GM19324 (cell line): ENCODE results near the gene PIH1D2.
"Not testable (repeated sequence)": the region's sequence is repeated elsewhere in the genome, so short reads cannot be mapped to it uniquely, and the experiment has no call there.

Source experiments
- ATAC-seq: cut with Tn5 transposase; IDR thresholded peaks from one replicate; pipeline ENCODE4 v1.9.1; 2021; ENCODE audit warnings: mild to moderate bottlenecking, moderate library complexity; ENCODE audit not compliant: unreplicated experiment, low FRiP score

The PIH1D2 gene

DNA sequence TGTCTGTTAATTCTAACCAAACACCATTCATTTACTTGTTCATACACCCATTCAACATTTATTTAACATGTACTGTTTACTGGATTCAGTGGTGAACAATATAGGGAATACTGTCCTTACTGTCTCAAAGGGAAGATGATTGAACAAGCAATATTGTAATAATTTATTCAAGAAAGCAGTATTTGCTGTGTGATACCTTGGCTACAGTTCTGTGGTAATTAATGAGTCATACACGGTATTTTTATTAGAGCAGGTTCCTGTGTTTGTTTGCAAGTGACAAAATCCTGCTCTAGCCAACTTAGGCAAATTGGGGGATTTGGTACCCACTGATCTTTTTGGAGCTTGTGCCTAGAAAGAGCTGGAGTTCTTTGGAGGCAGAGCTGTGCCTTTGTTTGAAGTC lies 15.7 kb downstream of the PIH1D2 start:
- ATAC-seq: no peak

DNA sequence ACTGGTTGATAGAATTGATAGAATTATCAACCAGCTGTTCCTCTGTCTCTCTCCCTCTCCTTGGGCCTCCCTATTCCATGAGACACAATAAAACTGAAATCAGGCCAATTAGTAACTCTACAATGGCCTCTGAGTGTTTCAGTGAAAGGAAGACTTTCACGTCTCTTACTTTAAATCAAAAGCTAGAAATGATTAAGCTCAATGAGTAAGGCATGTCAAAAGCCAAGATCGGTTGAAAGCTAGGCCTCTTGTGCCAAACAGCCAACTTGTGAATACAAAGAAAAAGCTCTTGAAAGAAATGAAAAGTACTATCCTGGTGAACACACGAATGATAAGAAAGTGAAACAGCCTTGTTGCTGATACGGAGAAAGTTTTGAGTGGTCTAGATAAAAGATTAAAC lies 16.6 kb downstream of the PIH1D2 start:
- no peak for ATAC-seq

GRCh38 chr11:112051768-112052167 lies 22.0 kb downstream of the PIH1D2 start:
- ATAC-seq: no peak

DNA sequence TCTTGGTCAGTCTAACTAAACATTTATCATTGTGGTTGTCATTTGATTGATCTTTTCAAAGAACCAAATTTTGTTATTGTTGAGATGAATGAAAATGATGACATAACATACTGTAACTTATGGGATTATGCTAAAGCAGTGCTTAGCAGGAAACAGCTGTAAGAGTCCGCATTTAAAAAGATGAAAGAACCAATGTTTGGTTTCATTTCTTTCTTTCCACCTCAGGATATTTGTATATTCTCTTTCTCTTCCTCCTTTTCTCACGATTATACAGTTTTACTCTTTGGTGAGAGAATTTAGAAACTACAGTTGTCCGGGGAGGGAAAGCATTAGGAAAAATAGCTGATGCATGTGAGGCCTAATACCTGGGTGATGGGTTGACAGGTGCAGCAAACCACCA lies 23.1 kb downstream of the PIH1D2 start:
- peak; percentile 56 for ATAC-seq

GRCh38 chr11:112049777-112050176 lies 24.0 kb downstream of the PIH1D2 start:
- ATAC-seq: no peak

DNA sequence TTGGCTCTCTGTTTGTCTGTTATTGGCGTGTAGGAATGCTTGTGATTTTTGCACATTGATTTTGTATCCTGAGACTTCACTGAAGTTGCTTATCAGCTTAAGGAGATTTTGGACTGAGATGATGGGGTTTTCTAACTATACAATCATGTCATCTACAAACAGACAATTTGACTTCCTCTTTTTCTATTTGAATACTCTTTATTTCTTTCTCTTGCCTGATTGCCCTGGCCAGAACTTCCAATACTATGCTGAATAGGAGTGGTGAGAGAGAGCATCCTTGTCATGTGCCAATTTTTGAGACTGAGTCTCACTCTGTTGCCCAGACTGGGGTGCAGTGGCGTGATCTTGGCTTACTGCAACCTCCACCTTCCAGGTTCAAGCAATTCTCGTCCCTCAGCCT lies 25.6 kb downstream of the PIH1D2 start:
- not testable (repeated sequence) for ATAC-seq

- not testable (repeated sequence) for ATAC-seq
Measured at GRCh38 chr11:112046647-112047046, 27.2 kb downstream of the PIH1D2 start.

- ATAC-seq: no peak
Measured at GRCh38 chr11:112044961-112045360, 28.9 kb downstream of the PIH1D2 start.

- ATAC-seq: no peak
Measured at GRCh38 chr11:112042961-112043304, 30.9 kb downstream of the PIH1D2 start.

DNA sequence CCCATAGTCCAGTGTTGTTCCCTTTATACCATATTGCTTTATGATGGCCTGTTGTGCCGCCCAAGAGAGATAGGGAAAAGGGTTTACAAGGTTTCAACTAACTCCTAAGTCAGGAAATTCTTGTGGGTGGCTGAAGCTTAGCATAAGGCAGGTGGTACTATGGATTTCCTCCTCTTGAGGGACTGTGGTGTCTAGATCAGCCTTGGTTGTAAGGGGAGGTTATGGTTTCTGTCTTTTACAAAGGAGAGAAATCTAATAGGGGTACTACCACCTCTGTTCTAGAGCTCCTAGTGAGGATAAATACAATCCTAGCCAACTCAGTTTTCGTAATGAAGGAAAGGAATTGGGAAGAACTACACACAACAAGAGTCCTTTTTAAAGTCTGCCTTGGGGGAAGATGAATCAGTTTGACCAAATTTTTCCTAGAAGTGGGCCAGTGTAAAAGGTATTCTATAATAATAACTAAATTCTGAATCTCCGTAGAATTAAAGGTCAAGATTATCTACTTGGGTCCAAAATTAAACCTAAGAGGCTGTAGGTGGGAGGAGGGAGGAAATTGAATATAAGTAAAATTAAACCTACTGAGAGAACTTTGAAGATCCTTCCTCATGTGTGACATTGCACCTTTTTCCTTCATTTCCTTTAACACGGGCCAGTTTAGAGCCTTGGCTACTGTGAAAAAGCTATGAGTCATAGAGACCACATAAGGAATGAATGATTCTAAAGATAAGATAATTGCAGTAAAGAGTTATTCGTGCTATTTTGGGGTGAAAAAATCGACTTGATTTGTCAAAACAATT lies 31.5 kb downstream of the PIH1D2 start:
- no peak for ATAC-seq

- ATAC-seq: no peak
Measured at GRCh38 chr11:112037527-112037926, 36.3 kb downstream of the PIH1D2 start.

DNA sequence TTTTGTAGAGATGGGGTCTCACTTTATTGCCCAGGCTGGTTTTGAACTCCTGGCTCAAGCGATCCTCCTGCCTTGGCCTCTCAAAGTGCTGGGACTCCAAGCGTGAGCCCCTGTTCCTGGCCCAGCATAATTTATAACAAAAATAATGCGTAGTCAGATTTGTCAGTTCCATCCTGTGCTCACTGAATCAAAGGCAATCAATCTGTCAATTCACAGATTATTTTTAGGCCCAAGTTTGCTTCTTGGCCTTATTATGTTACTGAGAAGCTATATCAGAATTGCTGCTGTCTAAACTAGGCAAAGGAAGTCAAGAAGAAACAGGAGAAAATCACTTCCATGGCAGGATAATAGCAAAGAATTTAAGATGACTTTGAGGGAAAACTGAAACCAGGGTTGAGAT lies 39.9 kb downstream of the PIH1D2 start:
- no peak for ATAC-seq

GRCh38 chr11:112029460-112029859 lies 44.4 kb downstream of the PIH1D2 start:
- no peak for ATAC-seq

DNA sequence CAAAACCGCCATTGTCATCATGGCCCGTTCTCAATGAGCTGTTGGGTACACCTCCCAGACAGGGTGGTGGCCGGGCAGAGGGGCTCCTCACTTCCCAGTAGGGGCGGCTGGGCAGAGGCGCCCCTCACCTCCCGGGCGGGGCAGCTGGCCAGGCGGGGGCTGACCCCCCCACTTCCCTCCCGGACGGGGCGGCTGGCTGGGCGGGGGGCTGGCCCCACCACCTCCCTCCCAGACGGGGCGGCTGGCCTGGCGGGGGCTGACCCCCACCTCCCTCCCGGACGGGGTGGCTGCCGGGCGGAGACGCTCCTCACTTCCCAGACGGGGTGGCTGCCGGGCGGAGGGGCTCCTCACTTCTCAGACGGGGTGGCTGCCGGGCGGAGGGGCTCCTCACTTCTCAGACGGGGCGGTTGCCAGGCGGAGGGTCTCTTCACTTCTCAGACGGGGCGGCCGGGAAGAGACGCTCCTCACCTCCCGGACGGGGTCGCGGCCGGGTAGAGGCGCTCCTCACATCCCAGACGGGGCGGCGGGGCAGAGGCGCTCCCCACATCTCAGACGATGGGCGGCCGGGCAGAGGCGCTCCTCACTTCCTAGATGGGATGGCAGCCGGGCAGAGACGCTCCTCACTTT lies 46.9 kb downstream of the PIH1D2 start:
- not testable (repeated sequence) for ATAC-seq

GRCh38 chr11:112025707-112026106 lies 48.1 kb downstream of the PIH1D2 start:
- peak; percentile 14 for ATAC-seq

GRCh38 chr11:112024773-112025678 lies 48.8 kb downstream of the PIH1D2 start, which contains the start of gene DLAT:
Gene DLAT, plus strand, starts transcription at chr11:112025408. Its CDS starts 65 bp downstream, at chr11:112025473.
- peak; percentile 87 for ATAC-seq

DNA sequence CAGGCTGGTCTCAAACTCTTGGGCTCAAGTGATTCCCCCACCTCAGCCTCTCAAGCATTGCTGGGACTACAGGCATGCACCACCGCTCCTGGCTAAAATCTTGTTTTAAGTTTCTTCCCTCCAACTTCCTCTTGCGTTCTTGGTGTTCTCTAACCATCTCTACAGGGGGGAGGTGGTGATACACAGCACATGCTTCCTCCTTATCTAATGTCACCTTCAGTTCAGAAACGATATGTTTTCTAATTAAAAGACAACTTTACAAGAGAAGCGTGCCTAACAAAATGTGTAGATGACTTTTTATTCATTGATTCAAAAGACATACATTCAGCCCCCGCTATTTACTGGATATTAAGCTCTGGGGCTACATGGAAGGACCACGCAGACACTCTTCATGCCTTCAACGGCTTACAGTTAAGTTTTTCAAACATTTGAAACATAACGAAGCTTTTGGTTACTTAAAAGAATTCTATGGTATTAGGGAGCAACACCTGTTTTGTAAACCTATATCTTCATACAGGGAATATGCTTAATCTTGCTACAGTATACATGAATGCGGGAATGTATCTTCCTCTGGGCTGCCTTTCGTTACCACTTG lies 49.5 kb downstream of the PIH1D2 start:
- ATAC-seq: no peak

DNA sequence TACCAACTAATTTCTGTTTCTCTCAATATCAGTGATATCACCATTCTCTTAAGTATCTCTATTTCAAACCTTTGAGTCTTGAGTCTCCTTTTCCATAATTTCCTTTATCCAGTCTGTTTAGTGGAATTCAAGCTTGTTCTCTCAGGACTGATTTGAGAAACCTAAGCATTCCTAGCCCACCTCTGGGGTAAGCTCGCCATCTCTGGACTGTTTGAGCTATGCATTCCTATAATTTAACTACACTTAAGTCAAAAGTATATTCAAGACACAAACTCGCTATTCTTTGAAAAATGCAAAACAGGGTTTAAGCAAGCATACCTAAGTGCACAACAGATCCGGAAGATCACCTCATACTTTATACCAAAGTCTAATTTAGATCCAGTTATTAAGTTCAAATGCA lies 50.7 kb downstream of the PIH1D2 start:
- no peak for ATAC-seq

DNA sequence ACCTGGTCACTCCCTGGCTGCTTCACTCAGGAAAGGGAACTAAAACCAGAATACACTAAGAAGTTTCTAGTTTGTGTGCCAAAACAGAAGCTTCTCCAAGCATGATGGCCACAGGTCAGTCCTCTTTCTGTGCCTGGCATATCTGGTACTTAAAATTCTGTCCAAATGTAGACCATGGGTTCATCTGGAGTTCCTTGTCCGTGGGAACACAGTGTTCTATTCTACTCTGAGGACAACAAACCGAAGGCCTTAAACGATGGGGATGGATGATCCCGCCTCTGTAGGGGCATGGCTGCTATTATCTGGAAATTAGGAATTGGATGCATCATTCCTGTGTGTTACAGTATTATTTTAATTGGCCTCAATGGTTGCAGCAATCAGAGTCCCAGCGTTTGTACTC lies 54.8 kb downstream of the PIH1D2 start:
- no peak for ATAC-seq
